Measurements from ENCODE around the gene ZNF518B. TPM values are rescaled to one million over a fixed set of nuclear protein-coding genes. Genes with fewer than 3 reads are reported as not detected.

ZNF518B gene
- total RNA-seq, 2 experiments from 2014 or later = 18.9 to 22.7 TPM

GRCh38 chr4:10466161-10466560 lies 8.9 kb upstream of the ZNF518B start:
- Mint-ChIP-seq H3K27me3 (peaks cover 43% of the 10 kb centered on the region), H3K36me3 (no peaks in the 10 kb centered on the region), H3K27ac (no peak overlapping the region), H3K9me3 (ENCODE audit: low read depth) (no peaks in the 10 kb centered on the region), H3K4me3 (no peak overlapping the region), H3K4me1 (peaks cover 4% of the 10 kb centered on the region)
- ATAC-seq (no peak), DNase-seq (no peak)
- CTCF ChIA-PET = interaction anchor here (0.7 to 1.3 kb wide), 2 partner anchors 72 to 83 kb away, joined by 3 to 4 read pairs; no protein-coding TSS in a partner anchor

GRCh38 chr4:10462876-10463275 lies 5.7 kb upstream of the ZNF518B start:
- Mint-ChIP-seq H3K27me3 (peaks cover 39% of the 10 kb centered on the region), H3K4me3 (no peak overlapping the region), H3K9me3 (ENCODE audit: low read depth) (no peaks in the 10 kb centered on the region), H3K4me1 (peaks cover 21% of the 10 kb centered on the region), H3K27ac (no peak overlapping the region), H3K36me3 (no peaks in the 10 kb centered on the region)
- DNase-seq = no peak
- no peak for ATAC-seq
- CTCF ChIA-PET = interaction anchor here (0.6 to 3.3 kb wide), 3 partner anchors 76 to 501 kb away, joined by 3 to 30 read pairs (median 27); no protein-coding TSS in a partner anchor

- DNase-seq (no peak), ATAC-seq (no peak)
- Mint-ChIP-seq H3K36me3 (no peaks in the 10 kb centered on the region), H3K27me3 (peaks cover 41% of the 10 kb centered on the region), H3K9me3 (ENCODE audit: low read depth) (no peaks in the 10 kb centered on the region), H3K4me3 (peak overlapping the region; percentile 54), H3K27ac (no peak overlapping the region), H3K4me1 (peaks cover 25% of the 10 kb centered on the region)
- CTCF ChIA-PET = interaction anchor here (0.6 to 3.3 kb wide), 32 partner anchors 10 to 366 kb away, joined by 3 to 30 read pairs (median 6); partner anchors contain the start of gene WDR1
Observed at GRCh38 chr4:10461850-10462400, 4.7 kb upstream of the ZNF518B start.

GRCh38 chr4:10461091-10461849 lies 4.0 kb upstream of the ZNF518B start:
- no peak overlapping the region for H3K27ac Mint-ChIP-seq
- H3K9me3 Mint-ChIP-seq (ENCODE audit: low read depth) = no peaks in the 10 kb centered on the region
- peaks cover 1% of the 10 kb centered on the region for H3K36me3 Mint-ChIP-seq
- CTCF ChIA-PET = interaction anchor here (0.6 to 3.3 kb wide), 39 partner anchors 9 to 490 kb away, joined by 3 to 30 read pairs (median 5); partner anchors contain the start of gene WDR1
- peak; percentile 80 for ATAC-seq
- H3K27me3 Mint-ChIP-seq = peaks cover 41% of the 10 kb centered on the region
- H3K4me1 Mint-ChIP-seq = peaks cover 26% of the 10 kb centered on the region
- H3K4me3 Mint-ChIP-seq = peak overlapping the region; percentile 66
- DNase-seq = peak; percentile 77

- peak; percentile 74 for DNase-seq
- no peak overlapping the region for H3K27ac Mint-ChIP-seq
Observed at GRCh38 chr4:10460313-10461047, 3.3 kb upstream of the ZNF518B start.

GRCh38 chr4:10459305-10459704 lies 2.1 kb upstream of the ZNF518B start:
- Mint-ChIP-seq H3K27me3 (peaks cover 31% of the 10 kb centered on the region), H3K36me3 (peaks cover 10% of the 10 kb centered on the region), H3K4me1 (peaks cover 34% of the 10 kb centered on the region), H3K27ac (no peak overlapping the region), H3K4me3 (no peak overlapping the region), H3K9me3 (ENCODE audit: low read depth) (no peaks in the 10 kb centered on the region)
- ATAC-seq = no peak
- CTCF ChIA-PET = interaction anchor here (0.7 kb wide), 1 partner anchor 275 kb away, joined by 3 read pairs; no protein-coding TSS in a partner anchor
- DNase-seq = no peak

More at GRCh38 chr4:10460313-10461047, 3.3 kb upstream of the ZNF518B start:
- ATAC-seq = no peak
- CTCF ChIA-PET = interaction anchor here (0.6 to 3.3 kb wide), 34 partner anchors 8 to 489 kb away, joined by 3 to 30 read pairs (median 6); partner anchors contain the start of gene WDR1
- Mint-ChIP-seq H3K4me3 (peak overlapping the region; percentile 66), H3K36me3 (peaks cover 4% of the 10 kb centered on the region), H3K27me3 (peaks cover 41% of the 10 kb centered on the region), H3K4me1 (peaks cover 31% of the 10 kb centered on the region), H3K9me3 (ENCODE audit: low read depth) (no peaks in the 10 kb centered on the region)

- CTCF ChIA-PET = interaction anchor here (1.0 to 2.2 kb wide), 6 partner anchors 54 to 300 kb away, joined by 3 to 10 read pairs (median 5); no protein-coding TSS in a partner anchor
- no peaks in the 10 kb centered on the region for H3K9me3 Mint-ChIP-seq (ENCODE audit: low read depth)
- H3K4me3 Mint-ChIP-seq = no peak overlapping the region
- H3K36me3 Mint-ChIP-seq = peaks cover 17% of the 10 kb centered on the region
- ATAC-seq (no peak), DNase-seq (no peak)
- H3K27ac Mint-ChIP-seq = no peak overlapping the region
- peaks cover 26% of the 10 kb centered on the region for H3K27me3 Mint-ChIP-seq
- H3K4me1 Mint-ChIP-seq = peaks cover 36% of the 10 kb centered on the region
Observed at GRCh38 chr4:10458177-10458576, 951 bp upstream of the ZNF518B start.

- H3K27me3 Mint-ChIP-seq = peaks cover 11% of the 10 kb centered on the region
- peak overlapping the region; percentile 85 for H3K27ac Mint-ChIP-seq
- CTCF ChIA-PET = interaction anchor here (1.1 to 2.2 kb wide), 5 partner anchors 53 to 299 kb away, joined by 3 to 10 read pairs (median 6); no protein-coding TSS in a partner anchor
- peaks cover 35% of the 10 kb centered on the region for H3K4me1 Mint-ChIP-seq
- H3K4me3 Mint-ChIP-seq = peak overlapping the region; percentile 80
- H3K36me3 Mint-ChIP-seq = peaks cover 31% of the 10 kb centered on the region
- DNase-seq (peak; percentile 78), ATAC-seq (peak; percentile 69)
- no peaks in the 10 kb centered on the region for H3K9me3 Mint-ChIP-seq (ENCODE audit: low read depth)
Observed at GRCh38 chr4:10456595-10457254, 501 bp downstream of the ZNF518B start.

GRCh38 chr4:10456260-10456594 lies 999 bp downstream of the ZNF518B start:
- H3K4me1 Mint-ChIP-seq = peaks cover 32% of the 10 kb centered on the region
- peak overlapping the region; percentile 85 for H3K27ac Mint-ChIP-seq
- CTCF ChIA-PET = interaction anchor here (1.1 to 2.2 kb wide), 2 partner anchors 274 to 291 kb away, joined by 3 to 10 read pairs; no protein-coding TSS in a partner anchor
- no peak for DNase-seq
- no peak for ATAC-seq
- peaks cover 9% of the 10 kb centered on the region for H3K27me3 Mint-ChIP-seq
- H3K36me3 Mint-ChIP-seq = peaks cover 34% of the 10 kb centered on the region
- H3K9me3 Mint-ChIP-seq (ENCODE audit: low read depth) = no peaks in the 10 kb centered on the region
- peak overlapping the region; percentile 80 for H3K4me3 Mint-ChIP-seq

GRCh38 chr4:10455133-10455532 lies 2.1 kb downstream of the ZNF518B start:
- ATAC-seq = no peak
- H3K9me3 Mint-ChIP-seq (ENCODE audit: low read depth) = no peaks in the 10 kb centered on the region
- no peak overlapping the region for H3K4me3 Mint-ChIP-seq
- CTCF ChIA-PET = no interaction called here
- peaks cover 9% of the 10 kb centered on the region for H3K27me3 Mint-ChIP-seq
- H3K36me3 Mint-ChIP-seq = peaks cover 44% of the 10 kb centered on the region
- no peak for DNase-seq
- H3K27ac Mint-ChIP-seq = no peak overlapping the region
- H3K4me1 Mint-ChIP-seq = peaks cover 24% of the 10 kb centered on the region

- Mint-ChIP-seq H3K36me3 (peaks cover 48% of the 10 kb centered on the region), H3K9me3 (ENCODE audit: low read depth) (no peaks in the 10 kb centered on the region), H3K27ac (no peak overlapping the region), H3K27me3 (peaks cover 9% of the 10 kb centered on the region), H3K4me3 (no peak overlapping the region), H3K4me1 (peaks cover 23% of the 10 kb centered on the region)
- no peak for DNase-seq
- CTCF ChIA-PET = no interaction called here
- no peak for ATAC-seq
Observed at GRCh38 chr4:10454726-10455125, 2.5 kb downstream of the ZNF518B start.

GRCh38 chr4:10454121-10454520 lies 3.1 kb downstream of the ZNF518B start:
- H3K36me3 Mint-ChIP-seq = peaks cover 54% of the 10 kb centered on the region
- no peak overlapping the region for H3K27ac Mint-ChIP-seq
- H3K4me3 Mint-ChIP-seq = no peak overlapping the region
- H3K9me3 Mint-ChIP-seq (ENCODE audit: low read depth) = peaks cover 3% of the 10 kb centered on the region
- H3K4me1 Mint-ChIP-seq = peaks cover 17% of the 10 kb centered on the region
- CTCF ChIA-PET = no interaction called here
- DNase-seq (no peak), ATAC-seq (no peak)
- peaks cover 9% of the 10 kb centered on the region for H3K27me3 Mint-ChIP-seq

GRCh38 chr4:10448991-10449390 lies 8.2 kb downstream of the ZNF518B start:
- ATAC-seq = no peak
- H3K4me1 Mint-ChIP-seq = no peaks in the 10 kb centered on the region
- H3K9me3 Mint-ChIP-seq (ENCODE audit: low read depth) = peaks cover 24% of the 10 kb centered on the region
- H3K27ac Mint-ChIP-seq = no peak overlapping the region
- H3K4me3 Mint-ChIP-seq = no peak overlapping the region
- H3K27me3 Mint-ChIP-seq = no peaks in the 10 kb centered on the region
- no peak for DNase-seq
- CTCF ChIA-PET = no interaction called here
- peaks cover 87% of the 10 kb centered on the region for H3K36me3 Mint-ChIP-seq
